ENCODE results near the gene MED12L.

Gene MED12L

GRCh38 chr3:151145713-151146070 lies 60.2 kb downstream of the MED12L start:
- DNase-seq, result no peak

DNA sequence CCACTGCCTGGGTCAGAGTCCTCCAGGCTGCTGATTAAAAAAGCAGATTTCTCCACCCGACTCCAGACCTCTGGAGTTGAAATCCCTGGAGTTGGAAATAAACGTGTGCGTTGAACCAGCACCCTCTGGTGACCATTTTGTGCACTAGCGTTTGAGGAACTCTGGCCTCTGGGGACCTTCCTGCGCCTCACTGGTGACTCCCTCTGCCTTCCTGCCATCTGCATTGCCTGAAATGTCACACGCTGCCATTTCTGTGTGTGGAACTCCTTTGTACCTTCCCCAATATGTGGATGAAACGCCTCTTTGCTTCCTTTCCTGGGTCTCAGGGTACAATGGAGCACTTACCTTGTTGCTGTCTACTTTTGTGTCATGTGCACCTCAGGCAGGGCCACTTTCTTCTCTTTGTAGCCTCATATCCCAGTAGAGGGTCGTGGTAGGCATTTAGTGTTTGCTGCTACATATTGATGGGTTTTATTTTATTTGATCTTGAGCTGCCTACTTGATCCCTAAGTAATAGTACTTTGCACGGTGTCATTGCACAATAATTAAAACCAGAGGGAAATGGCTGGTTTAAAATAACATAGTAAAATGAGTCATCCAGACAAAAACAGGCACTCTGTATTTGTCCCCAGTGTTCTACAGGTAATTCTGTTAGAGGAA lies 60.7 kb downstream of the MED12L start:
- peak; percentile 47 to 48 for DNase-seq

- no peak for DNase-seq
Measured at GRCh38 chr3:151146731-151147091, 61.2 kb downstream of the MED12L start.

DNA sequence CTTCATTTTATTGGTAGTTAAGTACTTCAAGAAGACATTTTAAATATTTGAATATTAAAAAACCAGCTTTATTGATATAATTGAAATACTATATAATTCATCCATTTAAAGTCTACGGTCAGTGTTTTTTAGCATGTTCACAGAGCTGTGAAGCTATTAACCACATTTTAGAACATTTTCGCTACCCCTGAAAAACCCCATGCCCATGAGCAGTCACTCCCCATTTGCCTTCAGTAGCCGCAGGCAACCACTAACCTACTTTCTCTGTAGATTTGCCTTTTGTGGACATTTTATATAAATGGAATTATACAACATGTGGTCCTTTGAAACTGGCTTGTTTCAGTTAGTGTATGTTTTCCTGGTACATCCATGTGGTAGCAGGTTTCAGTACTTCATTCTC lies 61.8 kb downstream of the MED12L start:
- DNase-seq, result no peak

- no peak for DNase-seq
Measured at GRCh38 chr3:151152455-151153079, 67.1 kb downstream of the MED12L start.

GRCh38 chr3:151154566-151154965 lies 69.1 kb downstream of the MED12L start:
- no peak for DNase-seq

DNA sequence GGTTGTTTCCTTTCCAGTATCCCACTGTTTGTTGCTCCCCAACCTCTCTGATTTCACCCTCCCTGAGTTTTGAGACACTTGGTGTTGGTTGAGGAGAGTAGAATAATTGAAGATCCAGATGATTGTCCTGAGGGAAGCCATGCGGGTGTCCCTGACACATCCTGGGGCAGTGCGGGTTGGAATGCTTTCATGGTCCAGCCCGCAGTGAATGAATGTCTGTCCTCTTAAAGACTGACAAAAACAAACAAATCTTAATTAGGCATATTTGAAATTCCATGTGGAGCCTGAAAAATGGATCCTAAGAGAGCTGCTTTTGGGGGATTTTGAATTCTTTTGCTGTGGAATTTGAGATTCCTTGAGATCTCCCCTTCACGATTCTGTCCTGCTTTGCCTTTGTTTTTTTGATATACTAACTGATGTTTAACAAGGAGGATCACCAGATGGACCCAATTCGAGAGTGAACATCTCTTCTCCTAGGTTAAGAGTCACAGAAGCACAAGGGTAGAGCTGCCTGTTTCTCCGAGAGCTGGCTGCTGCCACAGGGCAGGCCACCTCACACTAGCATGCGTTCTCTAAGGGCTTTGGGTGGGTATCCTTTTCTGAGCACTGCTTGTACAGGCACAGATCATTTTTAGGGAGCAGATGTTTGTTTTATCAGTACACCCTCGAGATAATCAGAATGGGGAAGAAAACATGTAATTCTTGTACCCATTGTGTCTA lies 70.1 kb downstream of the MED12L start:
- DNase-seq, result no peak

- DNase-seq, result peak in 1 of 2 donors; percentile 22
Measured at GRCh38 chr3:151156618-151157216, 71.3 kb downstream of the MED12L start.

DNA sequence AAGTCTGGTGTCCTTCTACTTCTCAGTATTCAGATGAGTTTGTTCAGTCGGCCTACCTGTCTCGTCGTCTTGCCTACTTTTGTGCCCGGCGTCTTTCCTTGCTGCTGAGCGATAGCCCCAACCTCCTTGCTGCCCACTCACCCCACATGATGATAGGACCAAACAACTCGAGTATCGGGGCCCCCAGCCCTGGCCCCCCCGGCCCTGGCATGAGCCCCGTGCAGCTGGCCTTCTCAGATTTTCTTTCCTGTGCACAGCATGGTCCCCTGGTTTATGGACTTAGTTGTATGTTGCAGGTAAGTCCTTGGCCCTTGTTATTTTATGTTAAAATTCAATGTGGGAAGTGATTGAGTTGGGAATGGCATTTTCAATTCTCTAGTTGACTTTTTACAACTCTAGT lies 74.3 kb downstream of the MED12L start:
- no peak for DNase-seq

DNA sequence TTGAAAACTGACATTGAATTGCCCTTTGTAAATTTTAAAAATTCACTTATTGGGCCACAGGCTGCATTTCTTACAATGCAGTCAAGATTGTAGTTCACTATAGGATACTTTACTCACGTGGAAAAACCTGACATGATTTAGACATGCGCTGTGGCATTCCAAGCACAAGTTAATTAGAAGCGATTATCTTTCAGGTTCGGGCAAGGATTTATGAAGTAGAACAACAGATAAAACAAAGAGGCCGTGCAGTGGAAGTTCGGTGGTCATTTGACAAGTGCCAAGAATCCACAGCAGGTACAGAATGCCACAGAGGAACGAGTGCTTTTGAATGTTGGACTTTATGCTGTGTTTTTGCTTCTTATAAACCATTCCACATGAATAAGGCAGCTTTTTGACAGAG lies 79.8 kb downstream of the MED12L start:
- DNase-seq, result no peak

DNA sequence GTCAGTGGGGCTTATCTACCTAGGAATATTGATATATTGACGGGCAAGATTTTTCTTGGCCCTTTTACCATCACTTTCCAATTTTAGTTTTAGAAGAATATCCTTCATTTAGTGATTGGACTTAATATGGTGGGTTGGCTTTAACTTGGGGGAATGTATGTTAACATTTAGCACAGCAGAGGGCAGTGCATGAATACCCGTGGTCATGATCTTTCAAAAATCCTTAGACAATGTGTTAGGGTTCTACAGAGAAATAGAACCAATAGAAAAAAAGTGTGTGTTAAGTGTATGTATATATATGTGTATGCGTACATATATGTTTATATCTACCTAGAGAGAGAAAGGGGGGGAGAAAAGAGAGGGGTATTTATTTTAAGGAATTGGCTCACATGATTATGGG lies 80.7 kb downstream of the MED12L start:
- no peak for DNase-seq

DNA sequence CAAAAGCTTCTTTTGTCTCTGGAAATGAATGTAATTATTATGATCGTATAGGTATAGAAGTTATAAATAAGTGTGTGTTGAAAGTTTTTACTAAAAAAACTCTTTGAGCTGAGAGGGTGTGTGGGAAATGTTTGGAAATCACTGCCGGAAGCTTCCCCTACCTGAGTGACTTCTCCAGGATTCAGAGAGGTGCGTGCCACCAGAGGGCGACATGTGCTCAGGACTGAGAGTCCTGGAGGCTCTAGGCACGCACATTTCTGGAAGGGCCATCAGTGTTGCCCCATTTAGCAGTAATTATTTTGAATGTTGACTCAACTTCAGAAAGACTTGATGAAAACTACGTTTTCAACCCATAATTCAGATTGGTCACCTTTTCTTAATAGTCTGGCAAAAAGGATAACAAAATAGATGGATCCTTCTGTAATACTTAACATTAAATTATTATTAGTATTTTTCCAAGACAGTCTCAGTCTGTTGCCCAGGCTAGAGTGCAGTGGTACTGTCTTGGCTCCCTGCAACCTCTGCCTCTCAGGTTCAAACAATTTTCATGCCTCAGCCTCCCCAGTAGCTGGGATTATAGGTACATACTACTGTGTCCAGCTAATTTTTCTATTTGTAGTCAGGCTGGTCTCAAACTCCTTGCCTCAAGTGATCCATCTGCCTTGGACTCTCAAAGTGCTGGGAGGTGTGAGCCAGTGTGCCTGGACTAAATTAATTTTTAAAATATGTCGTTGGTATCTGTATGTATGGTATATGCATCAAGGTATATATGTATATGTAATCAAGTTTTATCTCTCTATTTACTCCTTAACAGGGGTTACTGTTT lies 83.0 kb downstream of the MED12L start:
- DNase-seq, result peak; percentile 87 to 90

GRCh38 chr3:151169262-151169947 lies 83.9 kb downstream of the MED12L start:
- no peak for DNase-seq

DNA sequence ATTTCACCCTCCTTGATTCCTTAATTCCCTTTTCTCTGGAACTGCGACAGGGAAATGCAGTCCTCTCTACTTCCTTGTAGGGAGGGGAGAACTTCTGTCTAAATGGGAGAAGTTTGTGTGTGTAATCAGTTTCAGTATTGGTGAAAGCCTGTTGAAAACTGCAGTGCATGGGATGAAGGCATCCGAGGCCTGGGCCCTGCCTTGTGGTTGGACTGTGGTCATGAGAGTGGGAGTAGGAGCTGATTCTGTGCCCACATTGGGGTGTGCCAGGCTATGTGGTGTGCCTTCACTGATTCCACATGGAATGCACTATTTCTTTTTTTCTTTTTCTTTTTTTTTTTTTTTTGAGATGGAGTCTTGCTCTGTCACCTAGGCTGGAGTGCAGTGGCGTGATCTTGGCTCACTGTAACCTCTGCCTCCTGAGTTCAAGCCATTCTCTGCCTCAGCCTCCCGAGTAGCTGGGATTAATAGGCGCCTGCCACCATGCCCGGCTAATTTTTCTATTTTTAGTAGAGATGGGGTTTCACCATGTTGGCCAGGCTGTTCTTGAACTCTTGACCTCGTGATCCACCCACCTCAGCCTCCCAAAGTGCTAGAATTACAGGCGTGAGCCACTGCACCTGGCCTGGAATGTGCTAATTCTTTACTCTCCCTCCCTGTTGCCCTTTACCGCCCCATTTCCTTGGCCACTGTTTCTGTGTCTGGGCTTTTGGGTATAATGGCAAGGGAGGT lies 84.7 kb downstream of the MED12L start:
- peak; percentile 53 to 66 for DNase-seq

DNA sequence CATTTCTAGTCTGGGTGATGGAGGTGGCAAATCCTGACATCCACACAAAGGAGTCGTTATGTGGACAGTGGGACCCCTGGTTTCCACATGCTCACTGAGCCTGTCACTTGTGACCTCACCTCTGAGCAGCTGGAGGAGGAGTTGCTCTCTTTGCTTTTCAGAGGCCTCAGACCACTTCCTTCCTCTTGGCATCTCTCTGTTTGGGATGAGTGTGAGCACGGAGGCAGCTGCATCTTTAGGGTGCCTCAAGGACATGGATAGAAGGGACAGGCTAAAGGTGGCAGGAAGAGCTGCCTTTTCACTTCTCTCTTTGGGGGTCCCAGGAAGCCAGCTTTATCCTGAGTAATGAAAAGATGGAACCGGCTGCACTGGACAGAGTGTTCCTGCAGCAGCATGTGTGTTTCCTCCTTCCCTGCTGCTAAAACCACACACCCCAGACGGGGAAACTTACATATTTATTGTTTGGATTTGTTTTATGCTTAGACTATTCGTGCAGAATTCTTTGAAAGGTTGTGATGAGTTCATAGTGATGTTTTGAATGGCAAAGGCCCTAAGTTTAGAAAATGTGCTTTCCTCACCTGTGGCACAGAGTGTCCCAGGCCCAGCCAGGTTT lies 85.8 kb downstream of the MED12L start:
- peak in 1 of 2 donors; percentile 38 for DNase-seq

- DNase-seq, result no peak
Measured at GRCh38 chr3:151174351-151174750, 88.9 kb downstream of the MED12L start.

DNA sequence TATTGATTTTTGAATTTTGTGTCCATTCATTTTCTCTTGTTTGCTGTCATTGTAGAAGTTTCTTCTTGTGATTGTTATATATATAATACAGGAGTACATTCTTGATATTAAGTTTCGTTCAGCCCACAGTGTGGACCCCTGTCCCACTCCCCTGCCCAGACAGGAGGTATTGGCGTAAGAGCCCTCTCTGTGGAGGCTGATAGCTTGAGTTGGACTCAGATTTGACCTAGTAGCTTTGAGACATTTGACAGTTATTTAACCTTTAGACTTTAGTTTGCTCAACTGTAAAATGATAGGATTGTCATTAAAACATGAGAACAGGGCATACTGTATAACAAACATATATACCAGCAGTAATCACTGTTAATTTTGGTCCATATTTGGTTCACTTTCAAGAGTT lies 90.5 kb downstream of the MED12L start:
- DNase-seq, result no peak

DNA sequence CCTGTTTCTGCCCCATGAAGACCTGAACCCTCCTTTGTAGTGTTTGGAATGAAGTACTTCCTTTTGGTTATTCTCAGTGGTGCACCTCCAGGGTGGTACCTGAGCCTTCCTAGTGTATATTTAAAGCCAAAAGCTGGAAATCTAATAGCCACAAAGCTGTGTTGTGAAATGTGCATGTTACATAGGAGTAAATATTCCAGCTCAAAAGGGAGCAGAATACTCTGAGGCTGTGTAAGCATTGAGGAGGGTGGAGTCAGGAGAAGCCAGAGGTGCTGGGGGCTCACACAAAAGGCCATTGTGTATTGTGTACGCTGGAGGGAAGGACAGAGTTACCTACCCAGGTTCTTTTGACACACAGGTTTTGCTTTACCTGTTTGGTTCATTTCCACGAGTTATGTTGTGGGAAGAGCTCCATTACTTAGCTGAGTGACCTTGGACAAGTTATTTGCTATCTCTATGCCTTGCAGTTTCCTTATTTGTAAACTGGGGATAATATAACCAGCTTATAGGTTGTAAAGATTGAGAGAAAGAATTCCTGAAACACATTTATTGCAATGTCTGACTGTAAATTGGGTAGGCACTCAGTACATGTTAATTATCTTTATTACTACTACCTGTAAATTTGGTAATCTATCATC lies 92.9 kb downstream of the MED12L start:
- no peak for DNase-seq

DNA sequence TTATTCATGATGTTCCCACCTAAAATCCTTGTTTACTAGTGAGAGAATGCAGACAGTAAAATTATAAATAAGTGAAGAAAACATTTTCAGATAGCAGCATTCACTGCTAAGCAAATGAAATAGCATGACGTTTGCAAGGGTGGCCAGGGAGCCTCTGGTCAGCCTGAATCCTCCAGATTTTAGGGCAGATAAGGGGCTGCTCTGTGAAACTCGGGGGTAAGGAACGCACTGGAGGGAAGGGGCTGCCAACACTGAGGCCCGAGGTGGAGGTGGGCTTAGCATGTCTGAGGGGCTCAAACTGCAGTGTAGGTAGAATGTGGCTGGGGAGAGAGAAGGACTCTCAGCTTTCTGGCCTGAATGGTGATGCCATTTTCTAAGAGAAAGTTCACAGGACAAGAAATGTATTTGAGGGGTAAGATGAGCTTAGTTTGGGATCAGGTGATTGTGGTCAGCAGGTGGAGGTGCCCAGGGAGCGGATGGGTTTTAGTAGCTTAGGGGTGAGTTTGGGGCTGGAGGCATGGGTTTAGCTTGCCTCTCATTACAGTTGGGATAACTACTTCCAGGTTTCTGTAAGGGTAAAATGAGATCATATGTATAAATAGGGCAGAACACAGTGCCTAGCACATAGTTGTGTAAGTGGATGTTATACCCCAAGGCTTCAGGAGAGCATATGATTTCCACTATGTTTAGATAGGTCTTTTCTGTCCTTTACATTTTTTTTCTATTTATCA lies 97.0 kb downstream of the MED12L start:
- no peak for DNase-seq

DNA sequence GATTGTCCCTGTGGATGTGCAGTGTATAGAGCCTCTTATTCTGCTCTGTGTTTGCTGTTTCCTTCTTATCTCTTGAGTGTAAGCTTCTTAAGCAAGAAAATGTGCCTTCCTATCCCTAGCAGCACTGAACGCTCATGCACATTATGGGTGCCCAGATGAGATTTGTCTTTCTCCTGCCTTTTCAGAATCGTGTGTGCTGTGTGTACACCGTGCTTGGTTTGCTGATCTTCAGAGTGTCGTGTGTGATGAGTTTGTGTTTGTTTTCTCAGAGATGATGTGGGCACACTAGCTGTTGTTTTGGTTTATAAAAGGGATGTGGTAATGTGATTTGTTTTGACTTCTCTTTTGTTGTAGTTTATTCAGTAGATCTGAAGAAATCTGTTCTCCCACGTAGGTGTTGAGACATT lies 97.8 kb downstream of the MED12L start:
- no peak for DNase-seq

Measured in stimulated activated CD4-positive, alpha-beta T cell treated with anti-CD3 and anti-CD28 coated beads, Interleukin-2, amount 100 ng/mL, for 24 hours (primary cell).